ENCODE results near the gene ARL6IP5.

- TF ChIP-seq CTCF (IDR thresholded peaks at IDR 0.05) (no peak), POLR2A (IDR thresholded peaks at IDR 0.05) (no peak)
Observed at GRCh38 chr3:69048990-69049389, 35.7 kb upstream of the ARL6IP5 start.

All from thyroid gland (tissue), 4 donors.